Measurements from ENCODE around the gene PRG3. TPM values are rescaled to one million over a fixed set of nuclear protein-coding genes. Genes with fewer than 3 reads are reported as not detected.
A peak's percentile ranks its signal among the peaks of the same experiment; 100 is the strongest.

The PRG3 gene
- total and polyA plus RNA-seq, 9 of the 15 experiments (the other 6 are each of a cell fraction or from before 2014, with no cell fraction given), result 0.18 to 0.55 (median 0.38) TPM; not detected in 6

GRCh38 chr11:57424792-57425564 is 44.0 kb upstream of the PRG3 start (continued):
- TF ChIP-seq MNT (conservative IDR thresholded peaks at IDR 0.05) (peak; percentile 96 to 99), ELF2 (CRISPR knock-in tag; IDR thresholded peaks at IDR 0.05) (no peak), RB1 (IDR thresholded peaks at IDR 0.05; ENCODE audit: low read depth) (0 out of 2 replicates have a peak, but pooled peaks have one; percentile 56), ZC3H4 (CRISPR knock-in tag; IDR thresholded peaks at IDR 0.05; ENCODE audit: borderline replicate concordance) (no peak), E2F1 (CRISPR knock-in tag; IDR thresholded peaks at IDR 0.05) (peak; percentile 52; the same call in 1 of the 2 replicates), ZHX1 (conservative IDR thresholded peaks at IDR 0.05; ENCODE audit: low read length) (no peak), ZNF24 (IDR thresholded peaks at IDR 0.05) (peak; percentile 77), ZNF212 (CRISPR knock-in tag; IDR thresholded peaks at IDR 0.05) (no peak), SUPT5H (IDR thresholded peaks at IDR 0.05) (no peak; the same call in 1 of the 2 replicates), CC2D1A (IDR thresholded peaks at IDR 0.05) (peak; percentile 92; the same call in 1 of the 2 replicates), CHCHD3 (CRISPR knock-in tag; IDR thresholded peaks at IDR 0.05) (no peak), TAF9B (IDR thresholded peaks at IDR 0.05; ENCODE audit: partially characterized antibody) (peak; percentile 99), CREB5 (CRISPR knock-in tag; IDR thresholded peaks at IDR 0.05) (no peak)

Measured in K562 (cell line).